Activated CD4-positive, alpha-beta memory T cell treated with anti-CD3 and anti-CD28 coated beads for 36 hours (primary cell): ENCODE measurements around the gene UBAC1. TPM values are rescaled to one million over a fixed set of nuclear protein-coding genes. Genes with fewer than 3 reads are reported as not detected.
"Not testable (repeated sequence)": the region's sequence is repeated elsewhere in the genome, so short reads cannot be mapped to it uniquely, and the experiment has no call there.

Experiments used
- CTCF ChIA-PET: fragments of 350-600 bp; sonication (Branson Sonifier 250); formaldehyde crosslinking; loops from one replicate; lab custom pipeline; 2021; ENCODE audit warnings: antibody characterized with exemption, inconsistent platforms; lab: Charles Lee
- POLR2A ChIA-PET: fragments of 350-600 bp; sonication (Branson Sonifier 250); formaldehyde crosslinking; loops from one replicate; lab custom pipeline; 2021; ENCODE audit warnings: antibody characterized with exemption; lab: Charles Lee
- DNase-seq: peaks from one replicate; pipeline ENCODE4 v3.0.0-alpha.2; 2020
- H3K27ac Mint-ChIP-seq: one replicate; pipeline ENCODE4 v1.8.0; 2021; ENCODE audit warnings: mixed read lengths
- H3K27me3 Mint-ChIP-seq: one replicate; pipeline ENCODE4 v1.8.0; 2021; ENCODE audit warnings: mixed read lengths
- H3K36me3 Mint-ChIP-seq: one replicate; pipeline ENCODE4 v1.8.0; 2021; ENCODE audit warnings: mixed read lengths
- H3K4me1 Mint-ChIP-seq: one replicate; pipeline ENCODE4 v1.8.0; 2021; ENCODE audit warnings: low read depth, mixed read lengths
- H3K4me3 Mint-ChIP-seq: one replicate; pipeline ENCODE4 v1.8.0; 2021; ENCODE audit warnings: mild to moderate bottlenecking, mixed read lengths
- H3K9me3 Mint-ChIP-seq: one replicate; pipeline ENCODE4 v1.8.0; 2021; ENCODE audit warnings: mixed read lengths
- intact Hi-C: fragments of 100-400 bp; cut with micrococcal nuclease; formaldehyde crosslinking; loops from one replicate; pipeline ENCODE4 v1.15.1; 2023
- total RNA-seq, 2 experiments: library from RNA; stranded (reverse); gene quantifications; one replicate each; pipeline ENCODE4 v1.2.3, GENCODE V29; 2021

The UBAC1 gene
- total RNA-seq, 2 experiments from 2014 or later, result 41.3 to 42.0 TPM

DNA sequence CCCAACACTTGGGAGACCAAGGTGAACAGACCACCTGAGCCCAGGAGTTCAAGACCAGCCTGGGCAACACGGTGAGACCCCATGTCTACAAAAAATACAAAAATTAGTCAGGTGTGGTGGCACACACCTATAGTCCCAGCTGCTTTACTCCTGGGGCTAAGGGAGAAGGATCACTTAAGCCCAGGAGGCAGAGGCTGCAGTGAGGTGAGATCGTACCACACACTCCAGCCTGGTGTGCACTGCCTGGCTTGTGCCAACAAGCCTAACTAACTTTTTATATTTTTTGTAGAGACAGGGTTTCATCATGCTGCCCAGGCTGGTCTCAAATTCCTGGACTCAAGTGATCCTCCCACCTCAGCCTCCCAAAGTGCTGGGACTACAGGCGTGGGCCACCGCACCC lies 10.3 kb downstream of the UBAC1 start:
- H3K27me3 Mint-ChIP-seq, CTCF ChIA-PET, intact Hi-C loops, H3K4me1 Mint-ChIP-seq, H3K9me3 Mint-ChIP-seq, H3K27ac Mint-ChIP-seq, H3K4me3 Mint-ChIP-seq, DNase-seq, POLR2A ChIA-PET: not testable (repeated sequence)
- peaks cover 36% of the 10 kb centered on the region for H3K36me3 Mint-ChIP-seq

DNA sequence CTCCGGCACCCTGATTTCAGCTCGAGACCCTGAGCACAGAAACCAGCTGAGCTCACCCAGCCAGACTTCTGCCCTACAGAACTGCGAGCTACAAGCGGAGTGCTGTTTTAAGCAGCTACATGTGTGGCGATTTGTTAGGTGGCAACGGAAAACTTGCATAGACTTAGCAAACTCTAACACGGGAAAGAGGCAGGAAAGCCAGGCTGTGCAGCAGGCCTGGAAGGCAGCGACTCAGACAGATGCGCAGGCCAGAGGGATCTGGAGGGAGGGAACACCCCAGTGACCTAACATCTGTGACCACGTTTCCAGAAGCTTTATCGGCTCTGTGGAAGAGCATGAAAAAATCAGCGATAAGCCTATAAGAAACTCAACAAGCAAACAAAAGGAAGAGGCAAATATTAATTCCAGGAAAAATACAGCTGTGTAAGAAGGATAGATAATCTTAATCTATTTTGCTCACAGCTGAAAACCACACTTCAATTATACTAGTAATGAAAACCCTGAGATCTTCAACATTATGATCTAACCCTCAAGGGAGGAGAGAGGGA lies 11.0 kb downstream of the UBAC1 start:
- H3K36me3 Mint-ChIP-seq, result peaks cover 41% of the 10 kb centered on the region

DNA sequence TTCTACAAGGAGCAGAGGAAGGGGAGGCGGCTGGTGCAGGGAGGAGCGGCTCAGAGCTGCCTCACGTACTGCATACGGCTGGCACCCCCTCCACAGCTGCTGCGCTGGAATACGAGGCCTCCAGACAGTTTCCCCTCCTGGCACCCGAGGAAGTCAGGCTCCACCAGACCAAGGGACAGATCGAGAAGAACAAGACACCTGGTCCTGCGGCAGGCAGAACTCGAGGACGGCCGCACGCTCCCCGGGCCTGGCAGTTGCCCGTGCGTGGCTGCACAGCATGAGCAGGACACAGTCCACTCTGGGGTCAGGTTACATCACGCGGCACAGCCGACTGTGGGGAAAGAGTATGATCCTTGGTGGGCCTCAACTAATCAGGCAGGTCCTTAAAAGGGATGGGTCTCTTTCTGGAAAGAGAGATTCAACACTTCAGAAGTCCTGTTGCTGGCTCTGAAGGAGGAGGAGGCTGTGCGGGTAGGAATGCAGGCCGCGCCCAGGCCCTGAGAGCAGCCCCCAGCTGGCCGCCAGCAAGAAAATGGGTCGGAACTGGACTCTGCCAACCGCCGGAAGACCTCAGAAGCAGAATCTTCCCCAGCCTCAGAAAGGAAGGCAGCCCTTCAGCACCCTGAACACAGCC lies 11.6 kb downstream of the UBAC1 start:
- Mint-ChIP-seq H3K36me3 (peaks cover 46% of the 10 kb centered on the region), H3K4me3 (no peak overlapping the region)

More for the DNA sequence above, 11.0 kb downstream of the UBAC1 start:
- Mint-ChIP-seq H3K27me3 (no peaks in the 10 kb centered on the region), H3K27ac (no peak overlapping the region), H3K4me1 (peaks cover 4% of the 10 kb centered on the region), H3K4me3 (no peak overlapping the region), H3K9me3 (no peaks in the 10 kb centered on the region)
- ChIA-PET CTCF (no interaction called here), POLR2A (no interaction called here)
- intact Hi-C loops, result no loop called here
- DNase-seq, result no peak

DNA sequence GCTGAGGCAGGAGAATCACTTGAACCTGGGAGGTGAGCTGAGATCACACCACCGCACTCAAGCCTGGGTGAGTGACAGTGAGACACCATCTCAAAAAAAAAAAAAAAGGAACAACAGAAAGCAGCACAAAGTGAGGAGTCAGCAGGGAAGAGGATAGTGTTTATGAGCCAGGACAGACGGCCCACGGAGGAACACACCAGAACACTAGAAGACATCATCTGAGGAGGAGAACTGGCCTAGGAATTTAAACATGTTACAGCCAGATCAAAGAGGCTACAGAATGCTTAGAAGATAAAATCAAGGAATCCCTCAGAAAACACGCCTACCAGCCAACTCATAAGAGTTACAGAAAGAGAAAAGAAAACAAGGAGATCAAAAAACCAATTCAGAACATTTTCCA lies 12.2 kb downstream of the UBAC1 start:
- no peaks in the 10 kb centered on the region for H3K27me3 Mint-ChIP-seq
- ChIA-PET CTCF (no interaction called here), POLR2A (no interaction called here)
- intact Hi-C loops, result no loop called here
- H3K9me3 Mint-ChIP-seq, result no peaks in the 10 kb centered on the region
- H3K36me3 Mint-ChIP-seq, result peaks cover 48% of the 10 kb centered on the region
- no peak overlapping the region for H3K27ac Mint-ChIP-seq
- no peak overlapping the region for H3K4me3 Mint-ChIP-seq
- no peak for DNase-seq
- peaks cover 4% of the 10 kb centered on the region for H3K4me1 Mint-ChIP-seq

More for the DNA sequence above, 11.6 kb downstream of the UBAC1 start:
- Mint-ChIP-seq H3K9me3 (no peaks in the 10 kb centered on the region), H3K27me3 (no peaks in the 10 kb centered on the region), H3K27ac (no peak overlapping the region), H3K4me1 (peaks cover 4% of the 10 kb centered on the region)
- POLR2A ChIA-PET, result no interaction called here
- intact Hi-C loops, result no loop called here
- CTCF ChIA-PET, result no interaction called here
- DNase-seq, result no peak

DNA sequence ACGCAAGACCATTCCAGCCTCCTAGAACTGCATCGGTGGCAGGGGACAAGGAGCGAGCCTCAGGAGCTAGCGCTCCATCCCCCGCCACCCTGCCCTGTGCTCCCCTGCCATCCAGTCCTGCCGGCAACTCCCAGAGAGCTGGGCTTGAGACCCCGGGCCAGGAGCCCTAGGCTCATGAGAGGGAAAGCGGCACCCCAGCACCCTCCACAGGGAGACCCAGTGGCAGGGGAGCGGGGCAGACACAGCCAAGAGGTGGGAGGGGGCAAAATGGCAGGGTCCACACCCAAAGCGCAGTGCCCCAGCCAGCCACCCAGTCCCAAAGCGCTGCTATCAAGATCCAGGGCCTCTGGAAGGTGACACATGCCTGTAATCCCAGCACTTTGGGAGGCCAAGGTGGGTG lies 12.7 kb downstream of the UBAC1 start:
- Mint-ChIP-seq H3K4me3 (no peak overlapping the region), H3K27ac (no peak overlapping the region), H3K36me3 (peaks cover 51% of the 10 kb centered on the region), H3K27me3 (no peaks in the 10 kb centered on the region), H3K4me1 (peaks cover 4% of the 10 kb centered on the region), H3K9me3 (no peaks in the 10 kb centered on the region)
- ChIA-PET CTCF (no interaction called here), POLR2A (no interaction called here)
- intact Hi-C loops, result no loop called here
- no peak for DNase-seq

DNA sequence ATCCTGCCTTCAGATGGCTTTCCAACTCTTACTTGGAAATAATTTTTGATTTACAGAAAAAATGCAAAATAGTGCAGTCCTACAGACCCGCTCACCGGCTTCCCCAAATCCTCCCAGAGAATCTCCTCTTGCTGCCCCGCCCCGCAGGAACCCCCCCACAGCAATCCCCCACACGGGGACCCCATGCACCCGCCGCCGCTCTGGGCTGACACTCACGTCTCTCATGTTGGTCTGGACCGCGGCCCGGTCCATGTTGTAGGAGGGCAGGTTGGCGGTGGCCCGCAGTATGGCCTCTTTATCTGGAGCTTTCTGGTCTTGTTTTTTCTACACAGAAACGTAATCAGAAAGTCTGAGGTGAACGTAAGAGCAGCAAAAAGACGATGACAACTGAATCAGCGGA lies 13.6 kb downstream of the UBAC1 start:
- POLR2A ChIA-PET, result no interaction called here
- no peaks in the 10 kb centered on the region for H3K27me3 Mint-ChIP-seq
- peaks cover 50% of the 10 kb centered on the region for H3K36me3 Mint-ChIP-seq
- no peak overlapping the region for H3K27ac Mint-ChIP-seq
- H3K4me3 Mint-ChIP-seq, result no peak overlapping the region
- no peaks in the 10 kb centered on the region for H3K9me3 Mint-ChIP-seq
- DNase-seq, result no peak
- CTCF ChIA-PET, result no interaction called here
- peaks cover 4% of the 10 kb centered on the region for H3K4me1 Mint-ChIP-seq
- intact Hi-C loops, result no loop called here

DNA sequence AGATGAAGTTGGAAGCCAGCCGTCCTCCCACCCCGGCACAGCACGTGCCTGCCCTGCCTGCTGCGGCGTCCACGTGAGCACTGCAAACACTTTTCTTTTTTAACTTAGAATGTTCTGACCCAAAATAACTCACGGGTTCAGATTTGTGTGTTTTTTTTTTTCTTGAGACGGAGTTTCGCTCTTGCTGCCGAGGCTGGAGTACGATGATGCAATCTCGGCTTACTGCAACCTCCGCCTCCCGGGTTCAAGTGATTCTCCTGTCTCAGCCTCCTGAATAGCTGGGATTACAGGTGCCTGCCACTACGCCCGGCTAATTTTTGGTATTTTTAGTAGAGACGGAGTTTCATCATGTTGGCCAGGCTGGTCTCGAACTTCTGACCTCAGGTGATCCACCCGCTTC lies 14.1 kb downstream of the UBAC1 start:
- H3K27ac Mint-ChIP-seq, DNase-seq, POLR2A ChIA-PET, H3K9me3 Mint-ChIP-seq, CTCF ChIA-PET, H3K4me1 Mint-ChIP-seq, H3K27me3 Mint-ChIP-seq, intact Hi-C loops, H3K4me3 Mint-ChIP-seq: not testable (repeated sequence)
- peaks cover 45% of the 10 kb centered on the region for H3K36me3 Mint-ChIP-seq

DNA sequence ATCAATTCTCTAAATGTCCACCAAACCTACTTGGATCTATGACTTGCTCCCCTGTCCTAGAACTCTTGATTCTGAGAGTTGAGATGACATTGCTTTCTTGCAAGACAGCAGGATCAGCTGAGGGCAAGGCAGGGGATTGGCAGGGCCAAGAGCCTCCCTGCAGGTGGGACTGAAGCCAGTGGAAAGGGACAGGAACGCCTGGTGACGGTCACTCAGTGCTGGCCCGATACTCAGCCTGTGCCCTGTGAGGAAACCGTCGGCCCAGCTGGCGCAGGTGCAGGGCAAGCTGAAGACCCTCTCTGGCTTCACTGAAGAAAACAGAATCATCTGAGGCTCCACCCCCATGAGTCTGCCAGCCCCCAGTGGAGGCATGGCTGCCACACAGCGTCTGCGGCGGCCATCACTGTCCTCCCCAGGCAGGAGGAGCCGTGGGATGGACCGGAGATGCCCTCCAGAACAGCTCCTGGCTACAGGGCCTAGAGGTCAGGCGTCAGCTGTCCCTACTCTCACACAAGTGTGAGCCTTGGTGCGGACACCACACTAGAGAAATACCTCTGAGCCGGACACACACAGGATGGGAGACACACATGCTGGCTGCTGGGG lies 14.7 kb downstream of the UBAC1 start:
- no peak for DNase-seq
- H3K4me3 Mint-ChIP-seq, result no peak overlapping the region
- POLR2A ChIA-PET, result no interaction called here
- intact Hi-C loops, result no loop called here
- no peaks in the 10 kb centered on the region for H3K27me3 Mint-ChIP-seq
- peaks cover 46% of the 10 kb centered on the region for H3K36me3 Mint-ChIP-seq
- peaks cover 4% of the 10 kb centered on the region for H3K4me1 Mint-ChIP-seq
- CTCF ChIA-PET, result no interaction called here
- H3K9me3 Mint-ChIP-seq, result no peaks in the 10 kb centered on the region
- H3K27ac Mint-ChIP-seq, result no peak overlapping the region

DNA sequence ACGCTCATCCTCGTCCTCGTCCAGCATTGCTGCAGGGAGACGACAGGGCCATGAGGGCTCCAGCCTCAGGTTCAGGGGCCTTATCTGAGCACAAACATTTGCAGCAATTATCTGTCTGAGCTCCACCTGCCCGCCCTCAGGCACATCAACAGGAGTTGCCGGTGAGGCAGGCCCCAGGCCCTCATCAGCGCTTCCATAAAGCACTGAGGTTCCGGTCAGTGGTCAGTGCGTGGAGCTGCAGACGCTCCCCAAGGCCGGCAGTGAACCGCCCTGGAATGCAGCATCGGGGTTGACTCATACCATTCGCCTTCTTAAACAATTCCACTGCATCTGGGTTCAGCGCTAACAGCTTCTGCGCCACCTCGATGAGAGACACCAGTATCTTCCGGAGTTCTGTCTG lies 15.2 kb downstream of the UBAC1 start:
- Mint-ChIP-seq H3K27ac (no peak overlapping the region), H3K4me1 (peaks cover 4% of the 10 kb centered on the region), H3K4me3 (no peak overlapping the region), H3K9me3 (no peaks in the 10 kb centered on the region), H3K27me3 (no peaks in the 10 kb centered on the region), H3K36me3 (peaks cover 46% of the 10 kb centered on the region)
- POLR2A ChIA-PET, result no interaction called here
- DNase-seq, result no peak
- CTCF ChIA-PET, result no interaction called here
- intact Hi-C loops, result no loop called here

DNA sequence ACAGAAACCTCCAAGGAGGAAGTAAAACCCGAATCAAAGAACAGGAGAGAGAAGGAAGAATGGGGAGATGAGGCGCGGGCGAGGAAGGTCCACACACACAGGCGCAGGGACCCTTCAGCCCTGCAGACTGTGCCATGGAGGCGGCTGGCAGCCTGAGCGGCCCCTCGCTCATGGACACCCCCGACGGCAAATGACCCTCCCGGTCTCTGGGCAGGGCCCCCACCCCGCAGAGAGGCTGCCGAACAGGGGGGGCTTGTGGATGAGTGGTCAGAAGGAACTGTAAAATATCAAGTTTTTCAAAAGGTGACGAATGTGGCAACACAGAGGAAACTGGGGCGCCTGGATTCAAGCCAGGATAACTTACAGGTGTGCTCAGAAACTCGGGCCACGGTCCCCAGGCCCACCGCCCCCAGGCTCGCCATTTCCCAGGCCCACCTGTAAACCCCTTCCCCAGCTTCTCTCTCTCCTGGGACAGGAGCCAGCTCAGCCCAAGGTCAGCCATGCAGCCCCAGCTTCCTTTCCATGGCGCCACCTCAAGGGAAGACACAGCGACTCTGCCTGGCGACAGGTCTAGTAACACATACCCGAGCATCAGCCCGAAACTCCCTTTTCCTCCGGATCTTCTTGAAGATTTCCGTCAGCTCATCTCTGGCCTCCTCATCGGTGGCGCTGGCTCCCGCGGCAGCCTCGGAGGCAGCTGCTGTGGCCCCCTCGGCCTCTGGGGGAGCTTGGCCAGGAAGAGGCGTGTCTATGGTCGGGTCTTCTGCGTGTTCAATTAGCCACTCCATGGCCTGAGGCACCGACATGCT lies 16.5 kb downstream of the UBAC1 start:
- intact Hi-C loops, result no loop called here
- Mint-ChIP-seq H3K36me3 (peaks cover 52% of the 10 kb centered on the region), H3K4me1 (peaks cover 7% of the 10 kb centered on the region), H3K4me3 (no peak overlapping the region), H3K27ac (no peak overlapping the region), H3K27me3 (no peaks in the 10 kb centered on the region), H3K9me3 (peaks cover under 1% of the 10 kb centered on the region)
- POLR2A ChIA-PET, result no interaction called here
- no peak for DNase-seq
- CTCF ChIA-PET, result interaction anchor here (0.9 to 1.1 kb wide), 3 partner anchors 20 to 147 kb away, joined by 3 to 4 read pairs (median 3); no protein-coding TSS in a partner anchor

DNA sequence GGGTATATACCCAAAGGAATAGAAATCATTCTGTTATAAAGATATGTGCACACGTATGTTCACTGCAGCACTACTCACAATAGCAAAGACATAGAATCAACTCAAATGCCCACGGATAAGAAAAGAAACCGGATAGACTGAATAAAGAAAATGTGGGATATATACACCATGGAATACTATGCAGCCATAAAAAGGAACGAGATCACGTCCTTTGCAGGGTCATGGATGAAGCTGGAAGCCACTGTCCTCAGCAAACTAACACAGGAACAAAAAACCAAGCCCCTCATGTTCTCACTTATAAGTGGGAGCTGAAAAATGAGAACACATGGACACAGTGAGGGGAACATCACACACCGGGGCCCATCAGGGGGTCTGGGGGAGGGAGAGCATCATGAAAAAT lies 17.6 kb downstream of the UBAC1 start:
- H3K27ac Mint-ChIP-seq, H3K27me3 Mint-ChIP-seq, H3K9me3 Mint-ChIP-seq, POLR2A ChIA-PET, intact Hi-C loops, H3K4me3 Mint-ChIP-seq, DNase-seq: not testable (repeated sequence)
- Mint-ChIP-seq H3K36me3 (peaks cover 52% of the 10 kb centered on the region), H3K4me1 (peaks cover 11% of the 10 kb centered on the region)
- CTCF ChIA-PET, result interaction anchor here (1.1 kb wide), 1 partner anchor 19 kb away, joined by 3 read pairs; no protein-coding TSS in a partner anchor

DNA sequence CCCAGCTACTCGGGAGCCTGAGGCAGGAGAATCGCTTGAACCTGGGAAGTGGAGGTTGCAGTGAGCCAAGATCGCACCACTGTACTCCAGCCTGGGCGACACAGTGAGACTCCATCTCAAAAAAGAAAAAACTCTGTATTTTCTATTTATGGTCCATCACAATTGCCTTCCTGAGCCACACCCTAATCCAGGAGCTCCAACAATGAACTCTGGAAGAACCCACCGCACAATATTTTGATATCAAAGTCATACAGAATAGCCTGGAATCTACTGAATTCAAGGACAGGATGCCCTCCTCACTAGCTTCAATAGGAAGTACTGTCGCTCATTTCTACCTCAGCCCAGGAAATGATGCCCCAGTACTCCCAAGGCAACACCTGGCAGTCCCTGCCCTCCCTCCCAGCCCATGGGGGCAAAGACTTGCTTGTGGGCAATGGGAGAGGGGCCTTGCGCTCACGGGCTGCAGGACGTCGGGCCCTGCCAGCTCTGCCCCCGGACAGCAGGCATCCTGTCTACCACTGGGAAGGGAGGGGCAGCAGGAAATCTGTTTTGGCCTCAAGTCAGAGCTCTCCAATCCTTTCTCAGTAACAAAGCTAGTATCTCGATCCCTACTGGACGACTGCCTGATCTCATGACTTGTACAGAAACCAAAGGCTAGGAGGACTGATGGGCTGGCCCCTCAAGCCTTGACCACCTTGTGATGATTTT lies 19.7 kb downstream of the UBAC1 start:
- peaks cover 13% of the 10 kb centered on the region for H3K4me1 Mint-ChIP-seq
- intact Hi-C loops, result no loop called here
- H3K4me3 Mint-ChIP-seq, result no peak overlapping the region
- no peak overlapping the region for H3K27ac Mint-ChIP-seq
- POLR2A ChIA-PET, result interaction anchor here (1.0 kb wide), 1 partner anchor 16 kb away, joined by 3 read pairs; no protein-coding TSS in a partner anchor
- peaks cover 3% of the 10 kb centered on the region for H3K27me3 Mint-ChIP-seq
- H3K9me3 Mint-ChIP-seq, result peaks cover 5% of the 10 kb centered on the region
- peaks cover 62% of the 10 kb centered on the region for H3K36me3 Mint-ChIP-seq
- no peak for DNase-seq
- CTCF ChIA-PET, result no interaction called here
